Astrocyte (in vitro differentiated cells and primary cell): ENCODE results near the gene ARVCF. TPM values are rescaled to one million over a fixed set of nuclear protein-coding genes. Genes with fewer than 3 reads are reported as not detected.

Source experiments
- DNase-seq: peaks from one replicate; pipeline ENCODE4 v3.0.0-alpha.2; 2010; ENCODE audit warnings: low read depth
- FAIRE-seq: peaks from 2 replicates; lab custom pipeline; 2011; peaks lifted over from hg19 to GRCh38; lab: Jason Lieb, UNC
- H2AFZ ChIP-seq: 2 replicates; pipeline ENCODE4 v1.6.0; 2012; ENCODE audit warnings: low read depth, low read length, inconsistent platforms
- H3K27ac ChIP-seq: 2 replicates; pipeline ENCODE4 v1.5.1; 2011; ENCODE audit warnings: low read depth, low read length, inconsistent platforms
- H3K27me3 ChIP-seq: 2 replicates; pipeline ENCODE4 v1.6.0; 2011; ENCODE audit warnings: low read length, inconsistent platforms; ENCODE audit not compliant: insufficient read depth
- H3K36me3 ChIP-seq: 2 replicates; pipeline ENCODE4 v1.5.1; 2011; ENCODE audit warnings: low read length, inconsistent platforms; ENCODE audit not compliant: insufficient read depth
- H3K4me1 ChIP-seq: 2 replicates; pipeline ENCODE4 v1.5.1; 2011; ENCODE audit warnings: low read length, inconsistent platforms; ENCODE audit not compliant: insufficient read depth
- H3K4me2 ChIP-seq: 2 replicates; pipeline ENCODE4 v1.6.0; 2012; ENCODE audit warnings: low read length, inconsistent platforms
- H3K4me3 ChIP-seq: 2 replicates; pipeline ENCODE4 v1.5.1; 2011; ENCODE audit warnings: low read depth, mild to moderate bottlenecking, low read length, inconsistent platforms; ENCODE audit not compliant: insufficient read depth
- H3K79me2 ChIP-seq: 2 replicates; pipeline ENCODE4 v1.6.0; 2012; ENCODE audit warnings: mild to moderate bottlenecking, low read length, inconsistent platforms; ENCODE audit not compliant: insufficient read depth
- H3K9ac ChIP-seq: 2 replicates; pipeline ENCODE4 v1.6.0; 2012; ENCODE audit warnings: mild to moderate bottlenecking, low read length, inconsistent platforms
- H3K9me3 ChIP-seq: 2 replicates; pipeline ENCODE4 v1.5.1; 2012; ENCODE audit warnings: low read depth, mild to moderate bottlenecking, low read length, inconsistent platforms; ENCODE audit not compliant: insufficient read depth
- H4K20me1 ChIP-seq: 2 replicates; pipeline ENCODE4 v1.6.0; 2012; ENCODE audit warnings: low read length, inconsistent platforms; ENCODE audit not compliant: insufficient read depth
- H3K27ac Mint-ChIP-seq: one replicate; pipeline ENCODE4 v1.8.0; 2021; ENCODE audit warnings: mild to moderate bottlenecking, mixed read lengths; ENCODE audit not compliant: unreplicated experiment
- H3K27me3 Mint-ChIP-seq: one replicate; pipeline ENCODE4 v1.8.0; 2021; ENCODE audit warnings: low read depth, mixed read lengths; ENCODE audit not compliant: unreplicated experiment
- H3K36me3 Mint-ChIP-seq: one replicate; pipeline ENCODE4 v1.8.0; 2021; ENCODE audit warnings: low read depth, mixed read lengths; ENCODE audit not compliant: unreplicated experiment
- H3K4me1 Mint-ChIP-seq: one replicate; pipeline ENCODE4 v1.8.0; 2021; ENCODE audit warnings: low read depth, mixed read lengths; ENCODE audit not compliant: unreplicated experiment
- H3K4me3 Mint-ChIP-seq: one replicate; pipeline ENCODE4 v1.8.0; 2021; ENCODE audit warnings: mild to moderate bottlenecking, moderate library complexity, mixed read lengths; ENCODE audit not compliant: unreplicated experiment
- H3K9me3 Mint-ChIP-seq: one replicate; pipeline ENCODE4 v1.8.0; 2021; ENCODE audit warnings: mild to moderate bottlenecking, mixed read lengths; ENCODE audit not compliant: unreplicated experiment
- EZH2 ChIP-seq: IDR thresholded peaks from 2 replicates; pipeline ENCODE4 v1.6.1; 2012; ENCODE audit warnings: mild to moderate bottlenecking, low read length, inconsistent platforms; ENCODE audit not compliant: insufficient read depth
- total RNA-seq: library from RNA; stranded (reverse); gene quantifications from 2 replicates; pipeline ENCODE4 v1.2.1, GENCODE V29; 2021
- TF ChIP-seq, protein P1 (sequence below): IDR thresholded peaks from 2 replicates; pipeline ENCODE4 v1.5.1; 2011; ENCODE audit warnings: low read depth, mild to moderate bottlenecking, inconsistent platforms, low read length, moderate library complexity; ENCODE audit not compliant: insufficient read depth

Gene ARVCF
- total RNA-seq, 1 donor from 2014 or later: 17.9 TPM

GRCh38 chr22:19960491-19961200 is 56.0 kb downstream of the ARVCF start:
- FAIRE-seq (no peak), DNase-seq (no peak)
- Histone ChIP-seq H3K27ac (no peak overlapping the region), H3K9me3 (no peaks in the 10 kb centered on the region), H4K20me1 (peaks cover 55% of the 10 kb centered on the region), H3K79me2 (peaks cover 2% of the 10 kb centered on the region), H3K4me2 (no peak overlapping the region), H3K36me3 (no peaks in the 10 kb centered on the region), H3K4me3 (no peak overlapping the region), H2AFZ (no peak overlapping the region), H3K9ac (no peak overlapping the region), H3K4me1 (peaks cover 27% of the 10 kb centered on the region), H3K27me3 (no peaks in the 10 kb centered on the region)
- Mint-ChIP-seq H3K4me1 (peaks cover 15% of the 10 kb centered on the region), H3K36me3 (peaks cover 2% of the 10 kb centered on the region), H3K27me3 (no peaks in the 10 kb centered on the region), H3K4me3 (peak overlapping the region; percentile 57), H3K27ac (no peak overlapping the region), H3K9me3 (no peaks in the 10 kb centered on the region)
- no peak for TF ChIP-seq EZH2
- TF ChIP-seq, protein P1, sequence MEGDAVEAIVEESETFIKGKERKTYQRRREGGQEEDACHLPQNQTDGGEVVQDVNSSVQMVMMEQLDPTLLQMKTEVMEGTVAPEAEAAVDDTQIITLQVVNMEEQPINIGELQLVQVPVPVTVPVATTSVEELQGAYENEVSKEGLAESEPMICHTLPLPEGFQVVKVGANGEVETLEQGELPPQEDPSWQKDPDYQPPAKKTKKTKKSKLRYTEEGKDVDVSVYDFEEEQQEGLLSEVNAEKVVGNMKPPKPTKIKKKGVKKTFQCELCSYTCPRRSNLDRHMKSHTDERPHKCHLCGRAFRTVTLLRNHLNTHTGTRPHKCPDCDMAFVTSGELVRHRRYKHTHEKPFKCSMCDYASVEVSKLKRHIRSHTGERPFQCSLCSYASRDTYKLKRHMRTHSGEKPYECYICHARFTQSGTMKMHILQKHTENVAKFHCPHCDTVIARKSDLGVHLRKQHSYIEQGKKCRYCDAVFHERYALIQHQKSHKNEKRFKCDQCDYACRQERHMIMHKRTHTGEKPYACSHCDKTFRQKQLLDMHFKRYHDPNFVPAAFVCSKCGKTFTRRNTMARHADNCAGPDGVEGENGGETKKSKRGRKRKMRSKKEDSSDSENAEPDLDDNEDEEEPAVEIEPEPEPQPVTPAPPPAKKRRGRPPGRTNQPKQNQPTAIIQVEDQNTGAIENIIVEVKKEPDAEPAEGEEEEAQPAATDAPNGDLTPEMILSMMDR: no peak

GRCh38 chr22:19959587-19960490 is 56.8 kb downstream of the ARVCF start:
- Histone ChIP-seq H3K36me3 (no peaks in the 10 kb centered on the region), H3K4me1 (peaks cover 27% of the 10 kb centered on the region), H3K79me2 (peaks cover 7% of the 10 kb centered on the region), H3K4me3 (no peak overlapping the region), H3K27me3 (no peaks in the 10 kb centered on the region), H3K27ac (no peak overlapping the region), H4K20me1 (peaks cover 60% of the 10 kb centered on the region), H3K9ac (no peak overlapping the region), H3K4me2 (peak overlapping the region; percentile 87), H2AFZ (no peak overlapping the region), H3K9me3 (no peaks in the 10 kb centered on the region)
- TF ChIP-seq, protein P1: no peak
- TF ChIP-seq EZH2: no peak
- Mint-ChIP-seq H3K4me3 (peak overlapping the region; percentile 57), H3K27me3 (no peaks in the 10 kb centered on the region), H3K36me3 (peaks cover 1% of the 10 kb centered on the region), H3K4me1 (peaks cover 15% of the 10 kb centered on the region), H3K9me3 (no peaks in the 10 kb centered on the region), H3K27ac (no peak overlapping the region)
- DNase-seq (no peak), FAIRE-seq (no peak)
